ENCODE measurements around the gene ATP6V1G2.

The ATP6V1G2 gene

GRCh38 chr6:31525932-31526591, 20.3 kb downstream of the ATP6V1G2 start:
- no peaks in the 10 kb centered on the region for H3K9me3 ChIP-seq (ENCODE audit: control insufficient read depth, insufficient read depth, low read depth, low read length)
- H3K4me1 ChIP-seq (ENCODE audit: control insufficient read depth, insufficient read depth, low read length): peaks cover 3% of the 10 kb centered on the region
- POLR2A ChIA-PET: interaction anchor here (1.2 to 2.2 kb wide), 4 partner anchors 10 to 29 kb away, joined by 3 to 11 read pairs (median 6); partner anchors contain the start of genes DDX39B and MICB
- H3K4me3 ChIP-seq (ENCODE audit: low read depth, low read length): no peak overlapping the region
- CTCF ChIA-PET: interaction anchor here (0.6 kb wide), 1 partner anchor 21 kb away, joined by 6 read pairs; the partner anchor contains the start of gene NFKBIL1
- peaks cover 9 to 21% of the 10 kb centered on the region in 2 experiments for H3K36me3 ChIP-seq (ENCODE audit: control insufficient read depth in 2 of 2, insufficient read depth in 1 of 2, low read length in 2 of 2)
- TF ChIP-seq ZBTB48 (tag by site-specific recombination; IDR thresholded peaks at IDR 0.05) (no peak), TRIM28 (IDR thresholded peaks at IDR 0.05; ENCODE audit: borderline replicate concordance, low read length) (no peak), OVOL3 (tag by site-specific recombination; IDR thresholded peaks at IDR 0.05) (no peak), ZEB2 (tag by site-specific recombination; IDR thresholded peaks at IDR 0.05) (0 out of 2 replicates have a peak, but pooled peaks have one; percentile 1), ZBTB20 (tag by site-specific recombination; IDR thresholded peaks at IDR 0.05) (no peak), ZFP69B (tag by site-specific recombination; IDR thresholded peaks at IDR 0.05) (no peak), ZNF561 (tag by site-specific recombination; IDR thresholded peaks at IDR 0.05; ENCODE audit: borderline replicate concordance) (no peak), REST (tag by site-specific recombination; IDR thresholded peaks at IDR 0.05) (peak; percentile 87), ZBTB17 (tag by site-specific recombination; IDR thresholded peaks at IDR 0.05) (no peak)
- H3K27ac ChIP-seq (ENCODE audit: extremely low read depth, low read depth, low read length): no peak overlapping the region

GRCh38 chr6:31525553-31525931, 20.9 kb downstream of the ATP6V1G2 start:
- CTCF ChIA-PET: interaction anchor here (0.6 to 1.5 kb wide), 2 partner anchors 16 to 22 kb away, joined by 5 to 6 read pairs; partner anchors contain the start of genes DDX39B and NFKBIL1
- TF ChIP-seq ZNF658 (tag by site-specific recombination; IDR thresholded peaks at IDR 0.05) (no peak), ZBTB11 (tag by site-specific recombination; conservative IDR thresholded peaks at IDR 0.05; ENCODE audit: low read depth) (no peak), REST (tag by site-specific recombination; IDR thresholded peaks at IDR 0.05) (no peak), SCRT2 (tag by site-specific recombination; IDR thresholded peaks at IDR 0.05) (no peak), GLI2 (tag by site-specific recombination; IDR thresholded peaks at IDR 0.05; ENCODE audit: borderline replicate concordance, low read depth) (peak; percentile 33; the same call in 1 of the 2 replicates), ZNF248 (tag by site-specific recombination; IDR thresholded peaks at IDR 0.05) (no peak), ZNF366 (tag by site-specific recombination; conservative IDR thresholded peaks at IDR 0.05) (0 out of 2 replicates have a peak, but pooled peaks have one; percentile 25), ZNF677 (tag by site-specific recombination; IDR thresholded peaks at IDR 0.05) (no peak), ZNF239 (tag by site-specific recombination; IDR thresholded peaks at IDR 0.05) (no peak), ZFP69B (tag by site-specific recombination; IDR thresholded peaks at IDR 0.05) (no peak), GLIS2 (tag by site-specific recombination; IDR thresholded peaks at IDR 0.05) (no peak), ZBTB17 (tag by site-specific recombination; IDR thresholded peaks at IDR 0.05) (no peak), MYNN (tag by site-specific recombination; IDR thresholded peaks at IDR 0.05; ENCODE audit: borderline replicate concordance) (no peak), ZEB2 (tag by site-specific recombination; IDR thresholded peaks at IDR 0.05) (peak; percentile 55; the same call in 1 of the 2 replicates), OSR2 (tag by site-specific recombination; IDR thresholded peaks at IDR 0.05) (peak; percentile 71)

More at GRCh38 chr6:31525553-31525931, 20.9 kb downstream of the ATP6V1G2 start:
- POLR2A ChIA-PET: interaction anchor here (0.6 to 2.2 kb wide), 5 partner anchors 10 to 286 kb away, joined by 3 to 11 read pairs (median 6); partner anchors contain the start of genes DDX39B and MICB
- Histone ChIP-seq H3K4me3 (ENCODE audit: low read depth, low read length) (no peak overlapping the region), H3K36me3 (ENCODE audit: control insufficient read depth in 2 of 2, insufficient read depth in 1 of 2, low read length in 2 of 2) (peaks cover 6 to 16% of the 10 kb centered on the region in 2 experiments; a peak in 2 of 3 replicates), H3K9me3 (ENCODE audit: control insufficient read depth, insufficient read depth, low read depth, low read length) (no peaks in the 10 kb centered on the region), H3K27ac (ENCODE audit: extremely low read depth, low read depth, low read length) (no peak overlapping the region), H3K4me1 (ENCODE audit: control insufficient read depth, insufficient read depth, low read length) (peaks cover 3% of the 10 kb centered on the region)

All from HEK293 (cell line).